Activated T-cell treated with anti-CD3 and anti-CD28 coated beads, Interleukin-2, amount 50 U/mL, for 1 hour (primary cell): ENCODE measurements around the gene EVI5L.

Source experiments
- DNase-seq: peaks from one replicate; pipeline ENCODE4 v3.0.0-alpha.2; 2020

Gene EVI5L

GRCh38 chr19:7862413-7862951, 32.5 kb downstream of the EVI5L start:
- peak; percentile 77 for DNase-seq

- DNase-seq, result no peak
Observed at GRCh38 chr19:7863157-7863970, 33.3 kb downstream of the EVI5L start.

- DNase-seq, result no peak
Observed at GRCh38 chr19:7863971-7864689, 34.1 kb downstream of the EVI5L start.

- DNase-seq, result no peak
Observed at GRCh38 chr19:7864690-7865074, 34.7 kb downstream of the EVI5L start.

GRCh38 chr19:7865262-7865911, 35.4 kb downstream of the EVI5L start:
- DNase-seq, result no peak

GRCh38 chr19:7866399-7867091, 36.5 kb downstream of the EVI5L start:
- no peak for DNase-seq

- DNase-seq, result no peak
Observed at GRCh38 chr19:7867092-7867844, 37.2 kb downstream of the EVI5L start.

- peak; percentile 56 for DNase-seq
Observed at GRCh38 chr19:7868326-7868670, 38.3 kb downstream of the EVI5L start.

GRCh38 chr19:7868671-7869452, 38.8 kb downstream of the EVI5L start:
- DNase-seq, result peak; percentile 92

- peak; percentile 94 for DNase-seq
Observed at GRCh38 chr19:7869453-7869909, 39.5 kb downstream of the EVI5L start.

- DNase-seq, result no peak
Observed at GRCh38 chr19:7869910-7870511, 40.0 kb downstream of the EVI5L start.

- DNase-seq, result peak; percentile 57
Observed at GRCh38 chr19:7870571-7871436, 40.8 kb downstream of the EVI5L start.

- DNase-seq, result peak; percentile 85
Observed at GRCh38 chr19:7871437-7872305, 41.7 kb downstream of the EVI5L start.

GRCh38 chr19:7872306-7873204, 42.5 kb downstream of the EVI5L start:
- no peak for DNase-seq

- no peak for DNase-seq
Observed at GRCh38 chr19:7873304-7874075, 43.5 kb downstream of the EVI5L start.

- DNase-seq, result no peak
Observed at GRCh38 chr19:7874076-7874896, 44.3 kb downstream of the EVI5L start, which contains the start of gene PRR36. Gene PRR36 (minus strand): TSS chr19:7874390. CDS start chr19:7873689, 701 bp downstream.
